HG02759 (cell line): ENCODE data around the gene UBN2.
A peak's percentile ranks its signal among the peaks of the same experiment; 100 is the strongest.

Source experiments
- ATAC-seq: cut with Tn5 transposase; IDR thresholded peaks from one replicate; pipeline ENCODE4 v1.9.1; 2021; ENCODE audit warnings: mild to moderate bottlenecking, moderate library complexity; ENCODE audit not compliant: unreplicated experiment

The UBN2 gene

GRCh38 chr7:139341058-139341775 is 110.2 kb downstream of the UBN2 start, which contains the start of gene FMC1:
Gene FMC1 (plus strand): TSS chr7:139341337. CDS start chr7:139341385, 48 bp downstream.
- ATAC-seq, result peak; percentile 47

GRCh38 chr7:139341776-139342226 is 110.8 kb downstream of the UBN2 start:
- ATAC-seq, result no peak

- no peak for ATAC-seq
Observed at GRCh38 chr7:139345042-139345441, 114.0 kb downstream of the UBN2 start.

GRCh38 chr7:139351027-139351426 is 120.0 kb downstream of the UBN2 start:
- no peak for ATAC-seq

GRCh38 chr7:139354729-139355128 is 123.7 kb downstream of the UBN2 start:
- no peak for ATAC-seq

GRCh38 chr7:139355320-139355719 is 124.3 kb downstream of the UBN2 start:
- ATAC-seq, result no peak
